ENCODE data around the gene CCDC88C.

CCDC88C gene

DNA sequence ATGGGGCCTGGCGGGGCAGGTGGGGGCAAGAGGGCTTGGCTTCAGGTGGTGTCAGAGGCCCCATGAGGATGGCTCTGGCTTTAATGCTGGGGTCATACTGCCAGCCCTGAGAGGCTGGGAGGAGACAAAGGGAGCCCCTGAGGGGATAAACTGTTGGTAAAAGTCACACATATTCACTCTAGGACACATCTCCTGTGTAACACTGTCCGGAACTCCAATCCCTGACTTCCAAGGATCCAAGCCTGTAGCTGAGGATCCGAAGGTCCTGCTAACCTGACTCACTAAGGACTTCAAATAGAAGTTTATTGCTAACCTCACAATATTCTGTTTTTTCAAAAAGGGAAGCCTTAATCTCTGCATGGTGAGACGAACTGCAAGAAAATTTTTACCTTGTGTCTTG is 134.0 kb downstream of the CCDC88C start:
- peak overlapping the region; percentile 97 for H3K27ac ChIP-seq (ENCODE audit: low read depth, low read length, poor library complexity, severe bottlenecking)
- H3K79me2 ChIP-seq (ENCODE audit: insufficient read depth, low read length) = no peaks in the 10 kb centered on the region
- H3K9me3 ChIP-seq (ENCODE audit: low read length) = no peaks in the 10 kb centered on the region
- H2AFZ ChIP-seq (ENCODE audit: low read length) = no peak overlapping the region
- H3K27me3 ChIP-seq (ENCODE audit: insufficient read depth, low read length) = no peaks in the 10 kb centered on the region
- H3K4me3 ChIP-seq (ENCODE audit: low read depth, low read length, poor library complexity, severe bottlenecking) = peak overlapping the region; percentile 37
- TF ChIP-seq, protein P1, sequence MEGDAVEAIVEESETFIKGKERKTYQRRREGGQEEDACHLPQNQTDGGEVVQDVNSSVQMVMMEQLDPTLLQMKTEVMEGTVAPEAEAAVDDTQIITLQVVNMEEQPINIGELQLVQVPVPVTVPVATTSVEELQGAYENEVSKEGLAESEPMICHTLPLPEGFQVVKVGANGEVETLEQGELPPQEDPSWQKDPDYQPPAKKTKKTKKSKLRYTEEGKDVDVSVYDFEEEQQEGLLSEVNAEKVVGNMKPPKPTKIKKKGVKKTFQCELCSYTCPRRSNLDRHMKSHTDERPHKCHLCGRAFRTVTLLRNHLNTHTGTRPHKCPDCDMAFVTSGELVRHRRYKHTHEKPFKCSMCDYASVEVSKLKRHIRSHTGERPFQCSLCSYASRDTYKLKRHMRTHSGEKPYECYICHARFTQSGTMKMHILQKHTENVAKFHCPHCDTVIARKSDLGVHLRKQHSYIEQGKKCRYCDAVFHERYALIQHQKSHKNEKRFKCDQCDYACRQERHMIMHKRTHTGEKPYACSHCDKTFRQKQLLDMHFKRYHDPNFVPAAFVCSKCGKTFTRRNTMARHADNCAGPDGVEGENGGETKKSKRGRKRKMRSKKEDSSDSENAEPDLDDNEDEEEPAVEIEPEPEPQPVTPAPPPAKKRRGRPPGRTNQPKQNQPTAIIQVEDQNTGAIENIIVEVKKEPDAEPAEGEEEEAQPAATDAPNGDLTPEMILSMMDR (IDR thresholded peaks at IDR 0.05; ENCODE audit: low read length) = no peak
- TF ChIP-seq EZH2 (IDR thresholded peaks at IDR 0.05; ENCODE audit: borderline replicate concordance, low read length) = no peak
- H3K9ac ChIP-seq (ENCODE audit: low read length) = peak overlapping the region; percentile 51
- peak overlapping the region; percentile 60; the same call in 1 of the 2 replicates for H3K4me2 ChIP-seq (ENCODE audit: low read length)
- no peaks in the 10 kb centered on the region for H3F3A ChIP-seq (ENCODE audit: insufficient read depth, low read length)
- H3K4me1 ChIP-seq (ENCODE audit: insufficient read depth, low read length, severe bottlenecking) = peaks cover 77% of the 10 kb centered on the region
- H4K20me1 ChIP-seq (ENCODE audit: insufficient read depth, low read length) = no peaks in the 10 kb centered on the region
- peaks cover 96% of the 10 kb centered on the region for H3K36me3 ChIP-seq (ENCODE audit: insufficient read depth, low read length)
- H3K9me2 ChIP-seq (ENCODE audit: low read depth, low read length) = no peaks in the 10 kb centered on the region

DNA sequence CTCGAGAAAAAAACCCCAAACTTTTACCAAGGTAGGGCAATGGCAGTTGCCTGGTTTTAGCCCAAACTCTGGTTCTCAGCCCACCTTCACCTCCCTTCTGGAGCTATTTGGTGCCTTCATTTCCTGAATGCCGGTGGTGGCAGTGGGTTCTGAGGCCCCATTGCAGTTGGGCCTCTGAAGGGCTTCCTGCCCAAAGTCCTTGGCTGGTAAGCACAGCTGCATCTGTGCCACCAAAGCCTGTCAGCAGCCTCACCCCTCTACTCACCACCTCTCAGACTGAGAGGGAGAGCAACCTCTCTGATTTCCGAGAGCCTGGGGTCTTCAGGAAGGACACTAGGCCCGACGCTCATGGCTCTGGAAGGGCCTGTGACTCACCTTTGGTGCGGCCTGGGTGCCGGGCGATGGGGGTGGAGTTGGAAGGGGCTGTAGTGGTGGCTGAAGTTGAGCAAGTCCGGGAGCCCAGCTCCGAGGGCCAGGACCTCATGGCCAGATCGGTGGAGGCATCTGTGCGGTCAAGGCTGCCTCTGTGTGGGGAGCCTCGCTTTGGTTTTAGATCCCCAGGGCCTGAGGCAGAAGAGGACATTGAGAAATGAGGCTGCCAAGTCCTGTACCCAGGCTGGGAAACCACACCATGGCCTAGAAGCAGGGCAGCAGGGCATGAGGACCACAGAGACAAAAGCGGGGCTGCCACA is 134.5 kb downstream of the CCDC88C start:
- Histone ChIP-seq H3K36me3 (ENCODE audit: insufficient read depth, low read length) (peaks cover 97% of the 10 kb centered on the region), H4K20me1 (ENCODE audit: insufficient read depth, low read length) (no peaks in the 10 kb centered on the region), H3K9me3 (ENCODE audit: low read length) (no peaks in the 10 kb centered on the region), H3K79me2 (ENCODE audit: insufficient read depth, low read length) (no peaks in the 10 kb centered on the region), H3K4me3 (ENCODE audit: low read depth, low read length, poor library complexity, severe bottlenecking) (peak overlapping the region; percentile 37), H3F3A (ENCODE audit: insufficient read depth, low read length) (no peaks in the 10 kb centered on the region), H3K4me2 (ENCODE audit: low read length) (peak overlapping the region; percentile 60; the same call in 1 of the 2 replicates), H3K27me3 (ENCODE audit: insufficient read depth, low read length) (no peaks in the 10 kb centered on the region), H2AFZ (ENCODE audit: low read length) (no peak overlapping the region), H3K9ac (ENCODE audit: low read length) (peak overlapping the region; percentile 51), H3K27ac (ENCODE audit: low read depth, low read length, poor library complexity, severe bottlenecking) (peak overlapping the region; percentile 97), H3K4me1 (ENCODE audit: insufficient read depth, low read length, severe bottlenecking) (peaks cover 77% of the 10 kb centered on the region), H3K9me2 (ENCODE audit: low read depth, low read length) (no peaks in the 10 kb centered on the region)
- no peak for TF ChIP-seq EZH2 (IDR thresholded peaks at IDR 0.05; ENCODE audit: borderline replicate concordance, low read length)
- TF ChIP-seq, protein P1 (IDR thresholded peaks at IDR 0.05; ENCODE audit: low read length) = no peak

DNA sequence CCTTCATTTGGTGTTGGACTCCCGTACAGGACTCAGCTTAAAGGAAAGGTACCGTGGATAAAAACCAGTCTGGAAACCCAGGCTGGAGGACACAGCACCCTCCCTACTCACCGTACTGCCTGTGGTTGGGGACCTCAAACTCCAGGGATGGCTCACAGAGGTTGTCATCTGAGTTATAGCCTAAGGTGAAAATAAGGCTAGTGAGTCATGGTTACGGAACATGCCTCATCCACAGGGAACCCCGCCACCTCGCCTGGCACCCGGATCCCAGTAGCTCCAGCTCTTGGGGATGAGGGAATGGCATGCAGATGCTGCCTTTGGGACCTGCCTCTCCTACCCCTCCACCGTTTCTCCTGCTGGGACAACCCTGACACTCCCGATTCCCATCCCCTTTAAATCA is 136.3 kb downstream of the CCDC88C start:
- Histone ChIP-seq H3K4me3 (ENCODE audit: low read depth, low read length, poor library complexity, severe bottlenecking) (no peak overlapping the region), H3K9me3 (ENCODE audit: low read length) (no peaks in the 10 kb centered on the region), H3K27ac (ENCODE audit: low read depth, low read length, poor library complexity, severe bottlenecking) (peak overlapping the region; percentile 97)

More for the DNA sequence above, 136.3 kb downstream of the CCDC88C start:
- Histone ChIP-seq H3F3A (ENCODE audit: insufficient read depth, low read length) (no peaks in the 10 kb centered on the region), H3K4me1 (ENCODE audit: insufficient read depth, low read length, severe bottlenecking) (peaks cover 72% of the 10 kb centered on the region), H3K9me2 (ENCODE audit: low read depth, low read length) (no peaks in the 10 kb centered on the region), H3K4me2 (ENCODE audit: low read length) (no peak overlapping the region), H3K9ac (ENCODE audit: low read length) (no peak overlapping the region; the same call in 1 of the 2 replicates), H3K27me3 (ENCODE audit: insufficient read depth, low read length) (no peaks in the 10 kb centered on the region), H3K36me3 (ENCODE audit: insufficient read depth, low read length) (peaks cover 98% of the 10 kb centered on the region), H4K20me1 (ENCODE audit: insufficient read depth, low read length) (no peaks in the 10 kb centered on the region), H3K79me2 (ENCODE audit: insufficient read depth, low read length) (no peaks in the 10 kb centered on the region), H2AFZ (ENCODE audit: low read length) (no peak overlapping the region)
- TF ChIP-seq, protein P1 (IDR thresholded peaks at IDR 0.05; ENCODE audit: low read length) = no peak
- TF ChIP-seq EZH2 (IDR thresholded peaks at IDR 0.05; ENCODE audit: borderline replicate concordance, low read length) = no peak
